NCI-H526 treated with DMSO at 0.1 percent for 48 hours (cell line): Measurements from ENCODE around the gene RRP12.
"Not testable (repeated sequence)": the region's sequence is repeated elsewhere in the genome, so short reads cannot be mapped to it uniquely, and the experiment has no call there.

Source experiments
- DNase-seq: peaks from one replicate; lab custom pipeline; 2025; lab: John Stamatoyannopoulos, UW

The RRP12 gene

GRCh38 chr10:97367126-97367649 is 34.0 kb downstream of the RRP12 start:
- DNase-seq = no peak

- no peak for DNase-seq
Observed at GRCh38 chr10:97366572-97366971, 34.6 kb downstream of the RRP12 start.

GRCh38 chr10:97365761-97366351 is 35.3 kb downstream of the RRP12 start:
- DNase-seq = no peak

GRCh38 chr10:97363071-97363470 is 38.1 kb downstream of the RRP12 start:
- DNase-seq = no peak

GRCh38 chr10:97362310-97363033 is 38.7 kb downstream of the RRP12 start:
- DNase-seq = no peak

GRCh38 chr10:97361537-97361901 is 39.6 kb downstream of the RRP12 start:
- no peak for DNase-seq

- DNase-seq = no peak
Observed at GRCh38 chr10:97360705-97361536, 40.2 kb downstream of the RRP12 start.

- no peak for DNase-seq
Observed at GRCh38 chr10:97358781-97359180, 42.4 kb downstream of the RRP12 start.

GRCh38 chr10:97358349-97358748 is 42.8 kb downstream of the RRP12 start:
- DNase-seq = no peak

- DNase-seq = no peak
Observed at GRCh38 chr10:97356918-97357317, 44.2 kb downstream of the RRP12 start.

- no peak for DNase-seq
Observed at GRCh38 chr10:97356318-97356914, 44.7 kb downstream of the RRP12 start.

GRCh38 chr10:97355571-97355975 is 45.6 kb downstream of the RRP12 start:
- DNase-seq = no peak

- no peak for DNase-seq
Observed at GRCh38 chr10:97353945-97354344, 47.2 kb downstream of the RRP12 start.

GRCh38 chr10:97349752-97350513 is 51.2 kb downstream of the RRP12 start:
- no peak for DNase-seq

- no peak for DNase-seq
Observed at GRCh38 chr10:97347317-97347716, 53.8 kb downstream of the RRP12 start.

- not testable (repeated sequence) for DNase-seq
Observed at GRCh38 chr10:97343664-97344063, 57.5 kb downstream of the RRP12 start.

GRCh38 chr10:97341416-97341815 is 59.7 kb downstream of the RRP12 start:
- DNase-seq = no peak

- no peak for DNase-seq
Observed at GRCh38 chr10:97338041-97338440, 63.1 kb downstream of the RRP12 start.

- peak; percentile 13 for DNase-seq
Observed at GRCh38 chr10:97336942-97337831, 64.0 kb downstream of the RRP12 start.

GRCh38 chr10:97336446-97336845 is 64.7 kb downstream of the RRP12 start:
- DNase-seq = peak; percentile 76

- no peak for DNase-seq
Observed at GRCh38 chr10:97336006-97336405, 65.1 kb downstream of the RRP12 start.
